Retina (tissue), 1 donor: ENCODE measurements around the gene NIF3L1.
"Not testable (repeated sequence)": the region's sequence is repeated elsewhere in the genome, so short reads cannot be mapped to it uniquely, and the experiment has no call there.

Experiments
- DNase-seq: peaks from one replicate; pipeline ENCODE4 v3.0.0-alpha.2; 2016

NIF3L1 gene

DNA sequence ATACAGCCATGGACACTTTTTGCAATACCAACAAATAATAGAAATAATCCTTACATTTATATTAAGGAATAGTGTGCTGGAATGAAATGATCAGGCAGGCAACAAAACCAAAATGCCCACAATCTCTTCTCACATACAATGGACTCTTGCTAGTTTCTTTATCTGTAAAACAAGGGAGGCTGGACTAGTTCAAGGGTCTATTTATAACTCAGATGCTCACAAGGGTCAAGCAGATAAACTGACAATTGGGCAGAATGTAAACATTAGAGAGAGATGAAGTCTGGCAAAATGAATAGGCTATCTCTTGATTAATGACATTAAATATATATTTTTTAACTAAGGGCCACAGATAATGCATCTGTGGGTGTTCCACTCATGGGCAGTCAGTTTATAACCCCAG lies 11.7 kb upstream of the NIF3L1 start:
- no peak for DNase-seq

DNA sequence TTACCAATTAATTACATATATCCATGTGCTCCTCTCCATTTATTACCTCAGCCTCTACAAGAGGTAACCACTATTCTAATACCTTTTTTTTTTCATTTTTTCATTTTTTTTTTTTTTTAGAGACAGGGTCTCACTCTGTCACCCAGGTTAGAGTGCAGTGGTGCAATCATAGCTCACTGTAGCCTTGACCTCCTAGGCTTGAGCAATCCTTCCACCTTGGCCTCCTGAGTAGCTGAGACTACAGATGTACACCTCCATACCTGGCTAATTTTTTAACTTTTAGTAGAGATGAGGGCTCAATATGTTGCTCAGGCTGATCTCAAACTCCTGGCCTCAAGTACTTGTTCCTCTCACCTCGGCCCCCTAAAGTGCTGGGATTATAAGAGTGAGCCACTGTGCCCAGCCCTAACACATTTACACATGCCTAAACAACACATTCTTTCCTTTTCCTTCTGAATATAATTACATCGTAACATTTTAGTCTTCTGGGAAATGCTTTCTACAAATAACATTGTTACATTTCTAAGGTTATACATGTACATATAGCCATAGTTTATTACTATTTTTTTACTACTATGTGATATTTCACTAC lies 10.8 kb upstream of the NIF3L1 start:
- DNase-seq = no peak

DNA sequence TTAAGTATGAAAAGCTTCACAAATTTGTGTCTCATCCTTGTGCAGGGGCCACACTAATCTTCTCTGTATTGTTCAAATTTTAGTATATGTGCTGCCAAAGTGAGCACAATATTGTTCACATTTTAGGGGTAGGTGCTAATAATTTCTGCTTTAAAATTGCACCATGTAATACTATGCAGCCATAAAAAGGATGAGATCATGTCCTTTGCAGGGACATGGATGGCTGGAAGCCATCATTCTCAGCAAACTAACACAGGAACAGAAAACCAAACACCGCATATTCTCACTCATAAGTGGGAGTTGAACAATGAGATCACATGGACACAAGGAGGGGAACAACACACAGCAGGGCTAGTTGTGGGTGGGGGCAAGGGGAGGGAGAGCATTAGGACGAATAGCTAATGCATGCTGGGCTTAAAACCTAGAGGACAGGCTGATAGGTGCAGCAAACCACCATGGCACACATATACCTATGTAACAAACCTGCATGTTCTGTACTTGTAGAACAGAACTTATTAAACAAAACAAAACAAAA lies 7.4 kb upstream of the NIF3L1 start:
- DNase-seq = not testable (repeated sequence)

DNA sequence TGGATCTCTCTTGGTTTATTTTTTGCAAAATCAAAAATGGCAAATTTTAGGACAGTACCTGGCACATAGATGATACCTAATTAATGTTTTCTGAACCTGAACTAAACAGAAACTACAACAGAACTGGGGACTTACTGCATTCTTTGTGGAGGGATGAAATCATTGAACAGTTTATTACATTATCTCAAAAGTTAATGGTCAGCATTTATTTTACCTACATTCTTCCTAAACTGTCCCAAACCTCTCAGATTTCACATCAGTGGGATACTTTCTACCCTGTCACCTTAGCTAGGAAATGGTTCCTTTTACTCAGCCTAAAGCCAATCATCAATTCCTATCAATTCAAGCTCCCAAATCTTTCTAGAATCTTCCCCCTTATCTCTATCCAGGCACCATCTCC lies 10.3 kb downstream of the NIF3L1 start:
- DNase-seq = no peak

DNA sequence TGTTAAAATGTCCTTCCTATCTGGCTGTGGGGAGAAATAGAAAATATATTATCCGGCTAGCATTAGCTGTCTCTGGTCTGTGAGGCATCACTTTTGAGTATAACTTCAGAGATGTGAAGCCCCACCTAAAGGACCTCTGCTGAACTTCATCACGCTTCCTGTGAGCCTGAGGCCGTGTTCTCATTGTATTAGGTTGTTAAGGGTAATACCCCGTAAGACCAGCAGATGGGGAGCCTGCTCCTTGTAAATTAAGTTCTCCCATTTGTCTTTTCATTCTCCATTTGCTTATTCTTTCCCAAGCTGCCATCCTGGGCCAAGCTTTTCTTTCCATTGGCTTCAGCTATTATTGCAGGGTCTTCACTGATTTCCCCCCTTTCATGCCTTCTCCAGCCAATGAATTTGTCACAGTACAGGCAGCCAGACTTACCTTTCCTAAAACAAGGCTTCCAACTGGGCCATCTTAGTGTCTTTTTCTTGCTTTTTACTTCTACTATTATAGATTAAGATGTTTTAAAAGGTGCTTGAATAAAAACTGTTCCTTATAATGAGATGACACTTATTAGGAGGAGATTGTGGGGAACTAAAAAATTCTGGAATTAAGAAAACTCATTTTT lies 12.4 kb downstream of the NIF3L1 start:
- peak; percentile 63 for DNase-seq

DNA sequence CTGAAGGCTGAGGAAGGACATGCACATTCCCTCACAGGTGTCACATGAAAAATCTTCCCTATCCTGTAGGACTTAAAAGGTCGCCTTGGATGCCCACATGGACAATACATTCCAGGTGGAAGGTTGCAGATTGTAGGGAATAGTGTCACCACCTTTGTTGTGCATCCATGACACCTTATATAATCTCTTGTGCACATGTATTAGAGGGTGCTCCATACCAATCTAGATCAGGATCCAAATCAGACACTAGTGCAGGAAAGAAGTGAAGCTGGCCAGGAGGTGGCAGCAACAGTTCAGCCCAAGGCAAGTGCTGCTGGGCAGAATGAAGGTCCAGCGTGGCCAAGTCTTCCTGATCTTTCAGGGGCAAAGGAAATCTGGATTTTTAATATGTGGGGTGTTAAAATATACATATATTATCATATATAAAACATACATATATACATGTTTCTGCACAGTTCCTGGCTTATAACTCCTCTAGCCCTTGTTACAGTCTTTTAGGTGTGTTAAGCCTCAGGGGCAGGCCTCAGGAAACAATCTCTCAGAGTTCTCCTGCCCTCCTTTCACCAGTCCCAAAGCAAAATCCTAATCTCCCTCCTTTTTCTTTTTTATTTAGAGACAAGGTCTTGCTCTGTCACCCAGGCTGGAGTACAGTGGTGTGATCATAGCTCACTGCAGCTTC lies 16.6 kb downstream of the NIF3L1 start:
- DNase-seq = peak; percentile 18

DNA sequence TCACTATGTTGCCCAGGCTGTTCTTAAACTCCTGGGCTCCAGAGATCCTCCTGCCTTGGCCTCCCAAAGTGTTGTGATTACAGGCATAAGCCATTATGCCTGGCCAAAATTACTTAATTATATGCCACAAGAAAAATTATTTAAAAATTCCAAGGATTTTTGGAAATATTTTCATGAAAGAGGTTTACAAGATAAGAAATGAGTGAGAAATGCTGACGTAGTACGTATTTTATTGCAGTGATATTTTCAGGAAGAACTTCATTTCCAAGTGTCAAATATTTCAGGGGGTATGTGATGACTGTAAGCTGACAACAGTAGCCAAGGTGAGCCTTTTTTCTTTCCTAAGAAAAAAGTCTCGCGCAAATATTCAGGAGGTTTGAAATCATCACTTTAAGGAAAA lies 20.8 kb downstream of the NIF3L1 start:
- no peak for DNase-seq

DNA sequence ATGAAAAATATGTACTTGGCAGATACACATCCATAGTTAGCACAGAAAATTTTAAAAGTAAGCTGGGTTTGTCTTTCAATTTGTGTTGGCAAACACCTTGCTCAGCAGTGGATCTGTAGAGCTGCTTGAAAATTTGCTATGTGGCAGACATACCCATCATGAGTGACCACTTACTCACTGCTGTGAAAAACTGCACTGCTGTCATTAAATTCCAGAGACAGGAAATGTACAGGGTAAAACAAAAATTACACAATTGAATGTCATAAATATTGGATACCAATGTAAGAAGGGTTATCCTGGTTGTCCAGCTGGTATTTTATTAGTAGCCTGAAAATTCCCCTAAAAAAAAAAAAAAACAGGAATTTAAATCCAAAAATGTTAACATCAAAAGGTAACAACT lies 24.5 kb downstream of the NIF3L1 start:
- no peak for DNase-seq

DNA sequence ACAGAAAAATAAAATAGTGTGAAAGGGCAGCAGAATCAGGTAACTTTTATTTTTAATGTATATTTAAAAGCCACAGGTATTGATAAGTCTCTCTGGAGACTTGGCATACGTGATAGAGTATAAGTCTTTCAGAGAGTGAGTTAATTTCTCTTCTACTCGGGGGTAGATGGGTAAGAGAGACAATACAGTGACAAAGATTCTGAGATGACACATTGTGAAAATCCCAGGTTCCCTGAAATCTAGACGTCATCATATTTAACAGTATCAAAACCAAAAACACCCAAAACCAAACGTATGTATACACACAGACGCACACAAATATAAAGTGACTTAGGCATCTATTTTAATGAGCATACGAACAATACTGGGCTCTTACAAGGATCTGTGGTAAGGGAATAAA lies 33.3 kb downstream of the NIF3L1 start:
- DNase-seq = no peak

DNA sequence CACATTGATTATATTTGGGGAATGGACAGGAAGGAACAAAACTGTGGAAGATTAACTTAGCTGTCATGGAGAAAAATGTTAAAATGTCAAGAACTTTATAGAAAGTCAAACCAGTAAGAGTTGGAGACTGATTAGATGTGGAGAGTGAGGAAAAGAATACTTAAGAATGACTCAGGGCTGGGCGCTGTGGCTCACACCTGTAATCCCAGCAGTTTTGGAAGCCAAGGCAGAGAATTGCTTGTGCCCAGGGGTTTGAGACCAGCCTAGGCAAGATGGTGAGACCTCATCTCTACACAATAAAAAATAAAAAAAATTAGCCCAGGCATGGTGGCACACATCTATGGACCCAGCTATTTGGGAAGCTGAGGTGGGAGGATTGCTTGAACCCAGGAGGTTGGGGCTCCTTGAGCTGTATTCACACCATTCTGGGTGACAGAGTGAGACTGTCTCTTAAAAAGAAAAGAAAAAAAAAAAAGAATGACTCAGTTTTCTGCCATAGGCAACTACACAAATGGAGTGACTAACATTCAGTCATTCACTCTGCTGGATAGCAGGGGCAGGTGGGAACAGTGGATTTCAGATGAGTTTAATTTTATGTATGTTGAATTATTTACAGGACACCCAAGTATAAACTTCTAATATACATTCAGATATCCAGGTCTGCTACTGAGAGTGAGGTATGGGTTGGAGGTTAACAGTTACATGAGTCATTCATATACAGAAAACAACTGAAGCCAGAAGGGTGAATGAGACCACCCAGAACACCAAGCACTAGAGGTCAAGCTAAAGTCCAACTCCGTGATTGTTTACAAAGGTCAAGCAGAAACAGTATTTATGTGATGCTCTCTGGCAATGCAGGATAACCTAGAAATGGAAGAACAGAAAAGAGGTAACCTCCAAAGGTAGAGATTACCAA lies 40.4 kb downstream of the NIF3L1 start:
- no peak for DNase-seq

DNA sequence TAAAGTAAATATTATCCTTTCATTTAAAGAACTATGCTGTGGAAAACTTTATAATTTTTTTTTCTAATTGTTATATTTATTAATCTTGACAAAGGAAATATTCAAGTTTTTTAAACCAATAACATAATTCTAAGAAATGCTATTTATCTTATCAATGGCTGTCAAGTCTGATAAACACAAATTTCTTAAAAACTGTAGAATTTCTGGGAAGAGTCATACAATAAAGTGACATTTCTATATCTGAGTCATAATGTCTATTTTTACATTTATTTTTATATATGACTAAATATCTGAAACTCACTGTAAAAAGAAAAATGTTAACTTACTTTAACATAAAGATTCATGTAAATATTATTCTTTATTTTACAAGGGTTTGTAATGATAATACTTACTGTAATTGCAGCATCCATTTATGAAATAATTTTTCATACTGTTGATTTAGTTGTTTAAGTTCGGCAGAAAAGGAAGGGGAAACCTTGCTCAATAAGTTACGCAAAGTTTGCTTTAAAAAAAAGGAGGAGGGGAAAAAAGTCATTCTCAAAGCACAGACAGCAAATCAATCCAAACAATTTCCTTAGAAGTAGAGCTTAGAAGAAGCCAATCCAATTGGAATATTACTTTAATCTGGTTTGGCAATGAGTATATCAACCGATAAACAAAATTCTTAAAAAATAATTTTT lies 41.9 kb downstream of the NIF3L1 start:
- DNase-seq = no peak

DNA sequence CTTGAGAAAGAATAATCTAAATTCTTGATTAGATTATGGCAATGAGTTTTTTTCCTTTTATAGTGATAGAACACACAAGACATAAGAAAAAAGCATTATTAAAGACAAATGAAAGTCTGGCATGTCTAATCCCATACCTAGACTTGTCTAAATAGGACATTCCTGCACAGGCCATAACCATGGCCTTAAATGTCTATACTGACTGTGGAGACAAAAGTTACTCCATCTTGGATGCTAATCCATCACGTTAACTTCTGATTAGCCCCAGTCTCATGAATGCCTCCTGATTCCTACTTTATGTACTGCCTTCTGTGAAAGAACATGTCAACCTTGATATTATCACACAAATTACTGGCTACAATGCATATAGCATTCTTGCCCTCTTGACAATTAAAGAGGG lies 50.7 kb downstream of the NIF3L1 start:
- DNase-seq = no peak

DNA sequence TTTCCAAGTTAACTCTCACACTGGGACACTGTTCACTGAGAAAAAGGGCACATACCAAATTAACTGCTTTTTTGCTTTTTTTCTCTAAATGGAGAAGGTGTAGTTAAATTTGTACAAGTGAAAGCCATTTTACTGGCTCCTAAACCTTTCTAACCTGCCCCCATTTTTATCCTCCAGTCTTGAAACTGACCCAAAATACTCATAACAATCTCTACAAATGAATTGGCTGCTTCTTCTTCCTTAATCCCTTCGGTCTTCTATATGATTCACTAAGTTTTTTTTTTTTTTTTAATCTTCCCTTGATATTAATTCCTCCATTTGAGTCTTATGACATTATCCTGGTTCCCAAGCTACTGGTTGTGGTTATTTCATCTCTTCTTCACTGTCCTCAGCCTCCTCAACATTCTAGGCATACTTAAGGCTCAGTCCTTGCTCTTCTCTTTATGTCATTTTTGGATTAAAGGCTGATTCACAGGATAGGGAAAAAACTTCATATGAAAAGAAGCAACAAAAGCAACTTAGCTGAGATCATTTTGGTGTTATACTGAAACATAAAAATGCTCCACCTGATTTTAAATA lies 54.4 kb downstream of the NIF3L1 start:
- DNase-seq = no peak

DNA sequence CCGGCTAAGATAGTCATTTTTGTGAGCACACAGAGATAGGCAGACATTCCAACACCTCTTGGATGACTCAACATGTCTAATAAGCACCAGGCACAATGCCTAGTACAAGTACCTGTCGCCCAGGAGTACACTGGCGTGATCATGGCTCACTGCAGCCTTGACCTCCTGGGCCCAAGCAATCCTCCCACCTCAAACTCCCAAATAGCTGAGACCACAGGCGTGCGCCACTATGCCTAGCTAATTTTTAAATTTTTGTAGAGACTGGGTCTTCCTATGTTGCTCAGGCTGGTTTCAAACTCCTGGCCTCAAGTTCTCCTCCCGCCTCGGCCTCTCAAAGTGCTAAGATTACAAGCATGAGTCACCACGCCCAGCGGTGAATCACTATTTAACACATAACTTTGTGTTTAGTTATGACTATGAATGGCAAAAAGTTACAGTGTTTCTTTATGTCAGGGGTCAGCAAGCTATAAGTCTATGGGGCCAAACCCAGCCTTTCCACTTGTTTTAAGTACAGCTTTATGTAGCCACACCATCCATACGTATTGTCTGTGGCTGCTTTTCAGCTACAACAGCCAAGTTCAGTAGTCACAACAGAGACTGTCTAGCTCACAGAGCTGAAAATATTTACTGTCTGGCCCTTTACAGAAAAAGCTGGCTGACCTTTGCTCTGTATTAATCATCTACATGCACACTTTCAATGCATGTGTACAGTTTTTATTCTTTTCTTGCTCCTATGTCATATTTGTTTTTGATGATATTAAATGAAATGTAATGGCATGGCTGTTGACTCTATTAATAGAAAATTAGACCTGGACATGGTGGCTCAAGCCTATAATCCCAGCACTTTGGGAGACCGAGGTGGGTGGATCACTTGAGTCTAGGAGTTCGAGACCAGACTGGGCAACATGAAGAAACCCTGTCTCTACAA lies 55.6 kb downstream of the NIF3L1 start:
- DNase-seq = no peak

DNA sequence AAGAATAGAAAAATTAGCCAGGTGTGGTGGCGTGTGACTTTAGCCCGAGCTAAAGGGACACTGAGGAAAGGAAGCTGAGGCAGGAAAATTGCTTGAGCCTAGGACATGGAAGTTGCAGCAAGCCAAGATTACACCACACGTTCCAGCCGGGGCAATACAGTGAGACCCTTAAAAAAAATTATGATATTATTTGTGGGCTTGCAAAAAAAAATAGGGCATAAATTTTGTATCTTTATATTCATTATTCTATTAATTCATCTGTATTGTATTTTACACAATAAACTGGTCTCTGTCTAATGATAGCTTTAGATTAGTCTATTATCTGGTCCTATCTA lies 56.2 kb downstream of the NIF3L1 start:
- DNase-seq = no peak

DNA sequence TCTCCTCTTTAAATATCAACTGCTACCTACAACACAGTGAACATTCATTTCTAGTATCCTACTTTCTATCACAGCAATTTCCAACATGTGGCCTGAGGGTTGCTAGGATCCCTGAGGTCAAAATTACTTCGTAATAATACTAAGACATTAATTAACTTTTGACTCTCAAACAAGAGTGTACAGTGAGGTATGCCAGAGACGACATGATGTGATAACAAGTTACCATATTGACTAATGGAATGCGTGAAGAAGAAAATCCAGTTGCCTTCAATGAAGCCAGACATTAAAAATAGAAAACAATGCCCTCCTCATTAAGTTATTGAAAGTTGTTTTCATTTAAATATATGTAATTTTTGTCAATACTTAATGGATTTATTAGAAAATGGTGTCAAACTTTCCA lies 61.2 kb downstream of the NIF3L1 start:
- no peak for DNase-seq
